Mucosa of descending colon (tissue), 3 donors: ENCODE data around the gene API5. TPM values are rescaled to one million over a fixed set of nuclear protein-coding genes. Genes with fewer than 3 reads are reported as not detected.

Experiments
- ATAC-seq: fragments of 200-7000 bp; cut with Tn5 transposase; one replicate; pipeline ENCODE4 v1.9.1; 2020; ENCODE audit warnings: mild to moderate bottlenecking, moderate library complexity
- DNase-seq, 3 donors: peaks; one replicate each; pipeline ENCODE4 v3.0.0-alpha.2; 2020
- H3K36me3 ChIP-seq: fragments of 200-600 bp; one replicate; pipeline ENCODE4 v1.8.0; 2021; ENCODE audit warnings: low read depth, mild to moderate bottlenecking
- H3K4me1 ChIP-seq: fragments of 200-600 bp; one replicate; pipeline ENCODE4 v1.8.0; 2021; ENCODE audit warnings: low read depth, mild to moderate bottlenecking
- H3K4me3 ChIP-seq: fragments of 200-600 bp; one replicate; pipeline ENCODE4 v1.8.0; 2021; ENCODE audit warnings: mild to moderate bottlenecking
- H3K9me3 ChIP-seq: fragments of 200-600 bp; one replicate; pipeline ENCODE4 v1.8.0; 2021; ENCODE audit warnings: mild to moderate bottlenecking
- intact Hi-C, 2 donors: fragments of 100-400 bp; cut with DNase I in 1 of 2; cut with micrococcal nuclease in 1 of 2; formaldehyde crosslinking; loops; one replicate each; pipeline versions ENCODE4 v1.11.0 to v1.11.1; 2022; cut with DNase I, micrococcal nuclease
- long read RNA-seq, 2 donors: library from polyadenylated mRNA; unstranded; transcript quantifications; one replicate each; pipeline ENCODE4 v2.0.0, GENCODE V29; 2019 to 2021
- total RNA-seq, 3 donors: library from RNA; stranded (reverse); fragmentation: NEBNext Ultra II Directional in 2 of 3; extraction: Animal tissue kit (Norgen Biotek cat#: 25700) in 2 of 3; gene quantifications; one replicate each; pipeline versions ENCODE4 v1.2.1 to v1.2.4, GENCODE V29; 2021 to 2023
- TF ChIP-seq, protein P1 (sequence below): fragments of 200-600 bp; IDR thresholded peaks from one replicate; pipeline ENCODE4 v1.8.0; 2022; ENCODE audit warnings: antibody characterized with exemption, mild to moderate bottlenecking
- donor health status: DM: no; HTN: no; CAD: no; lungs with moderate emphysema.
- donor health status: DM: no; HTN: no; CAD: no.
- donor health status: DM: no; HTN: yes; CAD: no.

The API5 gene
- total RNA-seq: 10 to 100 TPM; 70.9 to 88.5 (median 78.9) TPM
- long read RNA-seq, donor 1, transcript API5-201 (14 exons, 3,714 nt): minor isoform, 51 of 123 reads
- long read RNA-seq, donor 1, transcript API5-208 (14 exons, 1,868 nt): major isoform, 53 of 123 reads
- long read RNA-seq, donor 1, partial matches to known transcripts: 4 of 123 reads
- long read RNA-seq, donor 1, other reads (novel, unspliced or antisense): 13 of 123 reads
- long read RNA-seq, donor 2, transcript API5-208 (14 exons, 1,868 nt): major isoform, 7 of 21 reads
- long read RNA-seq, donor 2, transcript API5-201 (14 exons, 3,714 nt): minor isoform, 5 of 21 reads
- long read RNA-seq, donor 2, partial matches to known transcripts: 4 of 21 reads
- long read RNA-seq, donor 2, other reads (novel, unspliced or antisense): 3 of 21 reads

DNA sequence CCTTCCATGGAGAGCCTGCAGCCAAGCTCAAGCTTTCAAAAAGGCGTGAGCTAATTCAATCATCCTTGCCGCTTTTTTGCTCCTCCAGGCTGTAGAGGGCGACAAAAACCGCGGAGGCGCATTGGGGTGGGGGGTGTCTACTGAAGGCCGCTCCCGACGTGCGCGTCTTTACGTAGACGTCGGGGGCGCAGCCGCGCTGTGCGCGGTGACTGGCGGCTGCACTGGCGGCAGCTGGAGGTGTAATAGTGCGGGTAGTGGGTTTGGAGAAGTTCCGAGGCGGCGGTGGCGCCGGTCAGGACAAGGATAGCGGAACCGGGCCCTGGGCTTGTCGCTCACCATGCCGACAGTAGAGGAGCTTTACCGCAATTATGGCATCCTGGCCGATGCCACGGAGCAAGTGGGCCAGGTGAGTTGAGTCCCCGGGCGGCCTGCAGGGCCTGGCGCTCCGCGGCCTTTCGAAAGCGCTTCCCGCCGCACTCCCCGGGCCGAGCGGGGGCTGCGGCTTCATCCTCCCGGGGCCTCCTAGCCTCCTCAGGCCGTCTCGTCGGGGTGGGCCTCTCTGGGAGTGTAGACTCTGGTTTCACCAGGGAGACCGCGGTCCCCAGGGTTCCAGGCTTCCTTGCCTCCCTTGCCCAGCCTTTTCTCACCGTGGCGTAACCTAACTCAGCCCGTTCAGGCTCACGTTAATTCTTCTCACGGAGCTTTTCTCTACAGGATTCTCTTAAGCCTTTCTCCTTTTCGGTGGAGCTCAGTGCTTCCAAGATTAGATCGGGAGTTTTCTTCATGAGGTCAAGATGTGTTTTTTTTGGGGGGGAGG is at the start of gene API5:
Gene API5 (plus strand): TSS at position 206 of the 817 bp plus-strand sequence. CDS start 132 bp downstream, at position 338.
- Histone ChIP-seq H3K4me3 (peak within 1 kb of the TSS; percentile 91), H3K9me3 (no peaks in the 10 kb centered on the region), H3K36me3 (no peaks in the 10 kb centered on the region), H3K4me1 (peaks cover 18% of the 10 kb centered on the region)
- DNase-seq (peak; percentile 94), ATAC-seq (peak; percentile 100)
- intact Hi-C loops: loop anchor here in 1 of 2 donors (5.0 kb wide), 1 partner anchor 105 kb away; no protein-coding TSS in a partner anchor
- TF ChIP-seq, protein P1, sequence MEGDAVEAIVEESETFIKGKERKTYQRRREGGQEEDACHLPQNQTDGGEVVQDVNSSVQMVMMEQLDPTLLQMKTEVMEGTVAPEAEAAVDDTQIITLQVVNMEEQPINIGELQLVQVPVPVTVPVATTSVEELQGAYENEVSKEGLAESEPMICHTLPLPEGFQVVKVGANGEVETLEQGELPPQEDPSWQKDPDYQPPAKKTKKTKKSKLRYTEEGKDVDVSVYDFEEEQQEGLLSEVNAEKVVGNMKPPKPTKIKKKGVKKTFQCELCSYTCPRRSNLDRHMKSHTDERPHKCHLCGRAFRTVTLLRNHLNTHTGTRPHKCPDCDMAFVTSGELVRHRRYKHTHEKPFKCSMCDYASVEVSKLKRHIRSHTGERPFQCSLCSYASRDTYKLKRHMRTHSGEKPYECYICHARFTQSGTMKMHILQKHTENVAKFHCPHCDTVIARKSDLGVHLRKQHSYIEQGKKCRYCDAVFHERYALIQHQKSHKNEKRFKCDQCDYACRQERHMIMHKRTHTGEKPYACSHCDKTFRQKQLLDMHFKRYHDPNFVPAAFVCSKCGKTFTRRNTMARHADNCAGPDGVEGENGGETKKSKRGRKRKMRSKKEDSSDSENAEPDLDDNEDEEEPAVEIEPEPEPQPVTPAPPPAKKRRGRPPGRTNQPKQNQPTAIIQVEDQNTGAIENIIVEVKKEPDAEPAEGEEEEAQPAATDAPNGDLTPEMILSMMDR: peak; percentile 67

DNA sequence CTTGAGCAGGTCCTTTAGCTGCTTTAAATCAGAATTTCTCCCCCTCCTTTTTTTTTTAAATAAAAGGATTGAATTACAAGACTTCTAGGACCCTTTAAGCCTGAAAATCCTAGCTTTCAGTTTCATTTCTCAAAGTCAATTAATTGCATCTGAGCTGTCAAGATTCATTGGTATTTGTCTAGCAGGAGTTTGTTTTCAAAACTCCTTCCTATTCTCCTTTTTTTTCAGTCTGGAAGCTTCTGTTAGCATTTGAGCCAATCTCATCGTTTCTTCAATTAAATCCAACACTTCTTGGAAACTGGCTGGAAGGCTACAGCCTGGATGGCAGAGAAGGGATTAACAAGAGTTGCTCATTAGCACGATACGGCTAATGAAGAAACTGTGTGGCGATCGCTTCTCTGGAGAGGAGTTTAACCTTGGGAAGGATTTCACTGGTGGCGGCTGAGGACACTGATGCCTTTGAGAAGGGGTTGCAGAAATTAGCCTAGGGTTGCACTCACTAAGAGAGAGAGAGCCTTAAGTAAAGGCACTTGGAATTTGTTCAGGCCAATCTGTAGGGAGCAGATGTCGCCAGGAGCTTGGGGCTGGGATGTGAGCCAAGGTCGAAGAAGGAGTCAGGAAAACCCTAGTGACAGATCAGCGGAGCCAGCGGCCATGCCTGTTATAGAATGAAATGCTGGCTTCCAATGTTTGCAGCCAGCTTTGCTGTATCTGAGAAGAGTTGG is 43.8 kb upstream of the API5 start:
- TF ChIP-seq, protein P1: no peak
- H3K9me3 ChIP-seq: no peaks in the 10 kb centered on the region
- H3K36me3 ChIP-seq: no peaks in the 10 kb centered on the region
- ATAC-seq (no peak), DNase-seq (no peak)
- H3K4me1 ChIP-seq: no peaks in the 10 kb centered on the region
- intact Hi-C loops: no loop called here
- H3K4me3 ChIP-seq: no peak overlapping the region

DNA sequence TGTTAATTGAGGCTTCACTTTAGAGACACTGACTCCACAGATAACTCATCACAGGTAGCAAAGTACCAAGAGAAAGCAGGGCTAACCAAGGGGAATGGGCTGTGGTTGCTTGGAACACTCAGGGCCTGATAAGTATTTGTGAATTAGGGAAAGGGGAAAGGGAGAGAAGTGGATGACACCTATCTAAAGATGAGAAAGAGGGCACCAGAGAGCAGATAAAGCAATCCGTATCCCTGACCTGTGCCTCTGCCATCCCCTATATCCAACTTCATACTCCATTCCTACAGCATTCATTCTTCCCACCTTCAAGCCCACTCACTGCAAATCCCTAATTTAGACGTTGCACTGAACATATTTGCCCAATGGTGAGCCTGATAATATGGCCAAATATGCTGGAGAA is 43.0 kb upstream of the API5 start:
- H3K9me3 ChIP-seq: no peaks in the 10 kb centered on the region
- TF ChIP-seq, protein P1: no peak
- intact Hi-C loops: no loop called here
- H3K4me3 ChIP-seq: no peak overlapping the region
- H3K4me1 ChIP-seq: no peaks in the 10 kb centered on the region
- DNase-seq: no peak
- ATAC-seq: no peak
- H3K36me3 ChIP-seq: no peaks in the 10 kb centered on the region

DNA sequence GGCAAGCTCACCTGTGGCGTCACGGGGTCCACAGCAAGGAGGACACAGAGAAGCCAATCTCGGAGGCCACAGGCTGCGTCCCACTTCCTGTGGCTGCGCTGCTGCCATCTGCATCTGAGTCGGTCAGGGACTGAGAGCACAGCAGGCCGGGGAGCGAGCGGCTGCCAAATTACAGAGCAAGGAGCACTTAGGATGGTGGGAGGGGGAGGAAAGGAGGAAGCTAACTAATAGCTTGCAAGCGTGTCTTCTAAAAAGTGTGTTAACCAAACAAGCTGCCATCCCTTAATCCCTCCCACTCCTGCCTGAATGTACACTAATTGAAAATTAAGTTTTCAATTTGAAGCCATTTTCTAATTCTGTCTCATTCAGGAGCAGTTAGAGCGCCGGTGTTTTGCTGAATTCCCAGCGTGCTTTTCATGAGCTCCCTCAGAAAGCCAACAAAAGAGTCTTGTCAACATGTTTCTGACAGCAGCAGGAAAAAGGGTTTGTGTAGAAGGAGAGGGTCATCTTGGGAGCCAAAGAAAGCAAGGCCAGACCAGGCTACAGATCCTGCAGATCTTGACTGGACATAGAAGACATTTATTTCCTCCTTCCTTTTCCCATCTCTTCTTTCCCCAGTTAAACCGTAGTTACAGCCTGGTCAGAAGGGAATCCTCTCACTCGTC is 42.4 kb upstream of the API5 start:
- no peaks in the 10 kb centered on the region for H3K9me3 ChIP-seq
- intact Hi-C loops: no loop called here
- DNase-seq: no peak
- TF ChIP-seq, protein P1: no peak
- no peak for ATAC-seq
- no peaks in the 10 kb centered on the region for H3K4me1 ChIP-seq
- no peak overlapping the region for H3K4me3 ChIP-seq
- no peaks in the 10 kb centered on the region for H3K36me3 ChIP-seq

DNA sequence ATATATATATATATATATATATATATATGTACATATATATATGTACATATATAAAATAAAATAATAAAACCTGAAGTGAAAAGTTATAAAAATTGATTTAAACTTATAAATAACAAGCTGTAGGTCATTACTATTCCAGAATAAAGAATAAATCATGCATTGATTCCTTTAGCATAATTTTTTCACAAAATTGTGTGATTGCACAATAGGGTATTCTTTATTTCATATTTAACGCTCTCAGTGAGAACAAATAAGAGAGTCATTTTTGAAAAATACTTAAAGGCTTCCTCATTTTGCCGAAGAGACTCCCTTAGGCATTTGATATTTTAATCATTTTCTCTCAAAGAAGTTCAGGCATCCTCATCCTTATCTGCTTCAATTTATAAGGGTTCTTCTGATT is 41.3 kb upstream of the API5 start:
- H3K4me1 ChIP-seq: no peaks in the 10 kb centered on the region
- TF ChIP-seq, protein P1: no peak
- DNase-seq (no peak), ATAC-seq (no peak)
- intact Hi-C loops: no loop called here
- no peaks in the 10 kb centered on the region for H3K36me3 ChIP-seq
- no peak overlapping the region for H3K4me3 ChIP-seq
- H3K9me3 ChIP-seq: no peaks in the 10 kb centered on the region
